H1 (cell line): Measurements from ENCODE around the gene HS6ST1. TPM values are rescaled to one million over a fixed set of nuclear protein-coding genes. Genes with fewer than 3 reads are reported as not detected.
A peak's percentile ranks its signal among the peaks of the same experiment; 100 is the strongest.

ENCODE experiments used
- CTCF ChIA-PET: fragments of 300-600 bp; sonication (Branson Sonifier 250); formaldehyde crosslinking; loops from one replicate; lab custom pipeline; 2021; ENCODE audit not compliant: partially characterized antibody; lab: Charles Lee
- POLR2A ChIA-PET: fragments of 300-600 bp; sonication (Branson Sonifier 250); formaldehyde crosslinking; loops from one replicate; lab custom pipeline; 2021; ENCODE audit warnings: inconsistent platforms; ENCODE audit not compliant: partially characterized antibody; lab: Charles Lee
- DNase-seq, 2 experiments: peaks; one replicate each; pipeline versions ENCODE4 v3.0.0 to v3.0.0-alpha.2; 2010 to 2022; ENCODE audit warnings: low spot score in 2 of 2, low read depth in 1 of 2, mixed read lengths in 1 of 2
- FAIRE-seq: peaks from 2 replicates; lab custom pipeline; 2011; peaks lifted over from hg19 to GRCh38; lab: Jason Lieb, UNC
- H2AFZ ChIP-seq: 2 replicates; pipeline ENCODE4 v1.8.1; 2012; ENCODE audit warnings: low read length, inconsistent platforms
- H2AK5ac ChIP-seq: 2 replicates; pipeline ENCODE4 v1.6.1; 2013; ENCODE audit warnings: low read depth, low read length
- H2BK120ac ChIP-seq: replicated peaks from 2 replicates; pipeline ENCODE3; 2013; ENCODE audit warnings: low read depth, low read length, inconsistent platforms
- H2BK12ac ChIP-seq: 2 replicates; pipeline ENCODE4 v1.6.1; 2013; ENCODE audit warnings: low read depth, low read length
- H2BK15ac ChIP-seq: 2 replicates; pipeline ENCODE4 v1.6.1; 2013; ENCODE audit warnings: low read length
- H2BK20ac ChIP-seq: 2 replicates; pipeline ENCODE4 v1.6.1; 2013; ENCODE audit warnings: low read length
- H2BK5ac ChIP-seq: 2 replicates; pipeline ENCODE4 v1.6.1; 2013; ENCODE audit warnings: low read depth, low read length
- H3K14ac ChIP-seq: 2 replicates; pipeline ENCODE4 v1.6.1; 2013; ENCODE audit warnings: inconsistent platforms; ENCODE audit not compliant: insufficient read length
- H3K18ac ChIP-seq: 2 replicates; pipeline ENCODE4 v1.6.1; 2013; ENCODE audit warnings: low read length; ENCODE audit errors: extremely low read depth
- H3K23ac ChIP-seq: 2 replicates; pipeline ENCODE4 v1.6.1; 2013; ENCODE audit warnings: inconsistent platforms; ENCODE audit not compliant: insufficient read length
- H3K23me2 ChIP-seq: 2 replicates; pipeline ENCODE4 v1.6.1; 2013; ENCODE audit warnings: low read depth, low read length
- H3K27ac ChIP-seq: 2 replicates; pipeline ENCODE4 v1.6.1; 2011; ENCODE audit warnings: low read depth, low read length, inconsistent platforms
- H3K27me3 ChIP-seq, 4 experiments: replicated peaks in 1 of 4; 1 replicate in 1 of 4; 2 replicates in 3 of 4; pipeline versions ENCODE4 v1.6.1 to v1.8.1; 2011 to 2013; ENCODE audit warnings: low read length in 3 of 4, mild to moderate bottlenecking in 3 of 4, inconsistent platforms in 2 of 4, mixed read lengths in 2 of 4, moderate library complexity in 1 of 4; ENCODE audit not compliant: control insufficient read depth in 3 of 4, insufficient read depth in 3 of 4; ENCODE audit errors: extremely low read depth in 1 of 4
- H3K36me3 ChIP-seq, 4 experiments: 2 replicates each; pipeline versions ENCODE4 v1.6.1 to v1.8.1; 2011 to 2013; ENCODE audit warnings: mild to moderate bottlenecking in 4 of 4, low read length in 3 of 4, moderate library complexity in 2 of 4, control low read depth in 1 of 4, inconsistent platforms in 1 of 4; ENCODE audit not compliant: insufficient read depth in 4 of 4, control insufficient read depth in 2 of 4
- H3K4ac ChIP-seq: replicated peaks from 2 replicates; pipeline ENCODE3; 2013; ENCODE audit warnings: low read length, low read depth, mixed read lengths, inconsistent platforms; ENCODE audit not compliant: insufficient read length
- H3K4me1 ChIP-seq, 4 experiments: replicated peaks in 1 of 4; 1 replicate in 1 of 4; 2 replicates in 3 of 4; pipeline versions ENCODE4 v1.6.1 to v1.8.1; 2011 to 2013; ENCODE audit warnings: low read length in 3 of 4, inconsistent platforms in 2 of 4, mixed read lengths in 1 of 4; ENCODE audit not compliant: insufficient read depth in 4 of 4, control insufficient read depth in 3 of 4
- H3K4me2 ChIP-seq, 2 experiments: 2 replicates each; pipeline versions ENCODE4 v1.6.1 to v1.8.1; 2011 to 2013; ENCODE audit warnings: low read depth in 2 of 2, low read length in 2 of 2, control low read depth in 1 of 2, inconsistent platforms in 1 of 2, mild to moderate bottlenecking in 1 of 2; ENCODE audit not compliant: insufficient read depth in 1 of 2
- H3K4me3 ChIP-seq, 4 experiments: fragments of 200-600, 300-600 bp in 1 of 4; sonication (generic), shearing (Covaris generic), sonication (Bioruptor Twin) in 1 of 4; 2 replicates each; pipeline versions ENCODE4 v1.5.1 to v1.8.1; 2011 to 2016; ENCODE audit warnings: low read length in 4 of 4, low read depth in 3 of 4, control low read depth in 2 of 4, inconsistent platforms in 2 of 4, mild to moderate bottlenecking in 2 of 4, mixed read lengths in 1 of 4, moderate library complexity in 1 of 4; ENCODE audit not compliant: insufficient read depth in 2 of 4; ENCODE audit errors: extremely low read depth in 1 of 4
- H3K56ac ChIP-seq: replicated peaks from 2 replicates; pipeline ENCODE3; 2013; ENCODE audit warnings: low read depth, mild to moderate bottlenecking, mixed read lengths, low read length, inconsistent platforms; ENCODE audit not compliant: insufficient read length
- H3K79me1 ChIP-seq: 2 replicates; pipeline ENCODE4 v1.6.1; 2013; ENCODE audit warnings: low read depth, low read length, control low read depth
- H3K79me2 ChIP-seq, 2 experiments: 2 replicates each; pipeline versions ENCODE4 v1.6.1 to v1.8.1; 2012 to 2013; ENCODE audit warnings: low read length in 2 of 2, mild to moderate bottlenecking in 2 of 2, inconsistent platforms in 1 of 2; ENCODE audit not compliant: insufficient read depth in 2 of 2, control insufficient read depth in 1 of 2
- H3K9ac ChIP-seq, 4 experiments: replicated peaks in 1 of 4; 1 replicate in 1 of 4; 2 replicates in 3 of 4; pipeline versions ENCODE4 v1.6.1 to v1.8.1; 2011 to 2013; ENCODE audit warnings: low read depth in 3 of 4, low read length in 3 of 4, control low read depth in 2 of 4, mild to moderate bottlenecking in 2 of 4, moderate library complexity in 2 of 4, inconsistent platforms in 1 of 4; ENCODE audit errors: extremely low read depth in 1 of 4
- H3K9me3 ChIP-seq, 2 experiments: 2 replicates each; pipeline versions ENCODE4 v1.6.1 to v1.8.1; 2012 to 2013; ENCODE audit warnings: mild to moderate bottlenecking in 2 of 2, moderate library complexity in 2 of 2, control low read depth in 1 of 2, inconsistent platforms in 1 of 2, low read depth in 1 of 2, low read length in 1 of 2, mixed read lengths in 1 of 2; ENCODE audit not compliant: insufficient read depth in 2 of 2
- H4K20me1 ChIP-seq, 2 experiments: replicated peaks in 1 of 2; 2 replicates each; pipeline versions ENCODE3 to v1.8.1; 2011 to 2013; ENCODE audit warnings: inconsistent platforms in 2 of 2, low read length in 2 of 2, mild to moderate bottlenecking in 1 of 2; ENCODE audit not compliant: insufficient read depth in 2 of 2, control insufficient read depth in 1 of 2
- H4K5ac ChIP-seq: 2 replicates; pipeline ENCODE4 v1.6.1; 2013; ENCODE audit warnings: low read length, low read depth, mixed read lengths, inconsistent platforms; ENCODE audit not compliant: insufficient read length
- H4K8ac ChIP-seq: 2 replicates; pipeline ENCODE4 v1.8.0; 2013; ENCODE audit warnings: mild to moderate bottlenecking, moderate library complexity, low read length, inconsistent platforms; ENCODE audit not compliant: insufficient read depth; ENCODE audit errors: extremely low read depth
- H4K91ac ChIP-seq: replicated peaks from 2 replicates; pipeline ENCODE3; 2013; ENCODE audit warnings: low read length, mixed read lengths, inconsistent platforms; ENCODE audit not compliant: insufficient read length
- KDM5A ChIP-seq: fragments of 200-600 bp; IDR thresholded peaks from 2 replicates; pipeline ENCODE4 v1.7.1; 2012; ENCODE audit warnings: mild to moderate bottlenecking, low read length, inconsistent platforms, mixed read lengths
- WGBS, 2 experiments: shearing (Covaris generic) in 1 of 2; methylation state at CpG; one replicate each; pipeline versions ENCODE4 v1.1.6 to v1.1.7; 2013 to 2015; ENCODE audit warnings: low lambda C conversion rate in 2 of 2, mixed read lengths in 2 of 2, inconsistent platforms in 1 of 2, low coverage in 1 of 2, missing lambda C conversion rate in 1 of 2; ENCODE audit not compliant: insufficient replicate concordance in 2 of 2, insufficient coverage in 1 of 2, insufficient read length in 1 of 2; ENCODE audit errors: extremely low coverage in 1 of 2, missing lambda C conversion rate in 1 of 2; 5-methylcytosine and 5-hydroxymethylcytosine counted together
- polyA plus RNA-seq, 7 experiments: library from polyadenylated mRNA; depleted of rRNA in 3 of 7; stranded (reverse) in 5 of 7; unstranded in 2 of 7; fragments of >200 nt in 5 of 7; fragments of 200-250 nt in 2 of 7; gene quantifications; 1 replicate in 5 of 7; 2 replicates in 1 of 7; 4 replicates in 1 of 7; pipeline versions ENCODE4 v1.2.1 to v1.2.3, GENCODE V29; 2011 to 2013; ENCODE audit warnings: missing spikeins in 2 of 7, mixed read lengths in 2 of 7
- total RNA-seq: library from RNA; stranded (reverse); fragmentation: NEBNext Ultra II Directional; extraction: Animal tissue kit (Norgen Biotek cat#: 25700); gene quantifications from 2 replicates; pipeline ENCODE4 v1.2.1, GENCODE V29; 2021

The HS6ST1 gene
- total and polyA plus RNA-seq, 2 of the 8 experiments (the other 6 are each of a cell fraction or from before 2014, with no cell fraction given) = 37.4 to 74.6 TPM

GRCh38 chr2:128291844-128292598 lies 26.6 kb downstream of the HS6ST1 start:
- no peak overlapping the region for H3K9ac ChIP-seq
- peak overlapping the region; percentile 72 for H4K91ac ChIP-seq
- H3K56ac ChIP-seq = no peak overlapping the region
- no peak overlapping the region for H2BK120ac ChIP-seq
- DNase-seq = no peak
- no peak overlapping the region for H3K18ac ChIP-seq
- H3K36me3 ChIP-seq = no peaks in the 10 kb centered on the region; a peak in 2 of 8 replicates
- 0 out of 2 replicates have a peak overlapping the region, but pooled peaks have one; percentile 7 for H2BK12ac ChIP-seq
- peaks cover 3 to 99% of the 10 kb centered on the region in 2 experiments; a peak in 3 of 4 replicates for H3K79me2 ChIP-seq
- no peak overlapping the region; the same call in 1 of the 2 replicates for H2AK5ac ChIP-seq
- H2BK15ac ChIP-seq = peak overlapping the region; percentile 46; the same call in 1 of the 2 replicates
- TF ChIP-seq KDM5A = no peak
- H3K14ac ChIP-seq = no peak overlapping the region
- H4K20me1 ChIP-seq = peaks cover 49 to 64% of the 10 kb centered on the region in 2 experiments
- H3K4ac ChIP-seq = no peak overlapping the region
- POLR2A ChIA-PET = interaction anchor here (1.9 kb wide), 1 partner anchor 25 kb away, joined by 4 read pairs; no protein-coding TSS in a partner anchor
- H3K27ac ChIP-seq = no peak overlapping the region
- H2BK5ac ChIP-seq = peak overlapping the region; percentile 66; the same call in 1 of the 2 replicates
- CTCF ChIA-PET = interaction anchor here (0.6 to 1.4 kb wide), 4 partner anchors 11 to 1144 kb away, joined by 3 to 4 read pairs (median 3); no protein-coding TSS in a partner anchor
- peaks cover 50% of the 10 kb centered on the region for H3K79me1 ChIP-seq
- 89% methylated on average over 16 of the region's 19 CpGs; no CpG with 5 or more reads in 1 of the 2 experiments for WGBS, 2 experiments
- no peak overlapping the region for H3K4me2 ChIP-seq
- peaks cover 4 to 40% (median 23%) of the 10 kb centered on the region in 4 experiments for H3K4me1 ChIP-seq
- peak overlapping the region; percentile 29; the same call in 1 of the 2 replicates for H4K8ac ChIP-seq
- no peak for FAIRE-seq
- H4K5ac ChIP-seq = peak overlapping the region; percentile 17
- no peak overlapping the region for H3K23ac ChIP-seq
- no peaks in the 10 kb centered on the region for H3K9me3 ChIP-seq
- no peak overlapping the region for H2AFZ ChIP-seq
- H3K23me2 ChIP-seq = no peaks in the 10 kb centered on the region
- H3K4me3 ChIP-seq = no peak overlapping the region
- H2BK20ac ChIP-seq = no peak overlapping the region
- H3K27me3 ChIP-seq = no peaks in the 10 kb centered on the region
